K562 (cell line): ENCODE data around the gene ZFP36. TPM values are rescaled to one million over a fixed set of nuclear protein-coding genes. Genes with fewer than 3 reads are reported as not detected.
A peak's percentile ranks its signal among the peaks of the same experiment; 100 is the strongest.

ENCODE experiments used
- BHLHE40 ChIP-seq: IDR thresholded peaks from 2 replicates; pipeline ENCODE4 v1.6.1; 2011; ENCODE audit warnings: low read length, improper control_type of control experiment
- GABPA ChIP-seq: fragments of 200-800 bp; sonication (Bioruptor generic); conservative IDR thresholded peaks from 2 replicates; pipeline ENCODE4 v1.6.1; 2016; ENCODE audit warnings: low read depth, missing genetic modification characterization, missing compliant biosample characterization
- HDAC3 ChIP-seq: fragments of 450-650 bp; IDR thresholded peaks from 2 replicates; pipeline ENCODE4 v1.6.1; 2018; ENCODE audit warnings: borderline replicate concordance, mild to moderate bottlenecking, moderate library complexity; ENCODE audit not compliant: partially characterized antibody
- HMG20B ChIP-seq: fragments of 250-450 bp; sonication (Bioruptor Pico); IDR thresholded peaks from 2 replicates; pipeline ENCODE4 v1.5.0; 2021; ENCODE audit warnings: mild to moderate bottlenecking
- KLF6 ChIP-seq: fragments of 250-450 bp; sonication (Bioruptor Pico); IDR thresholded peaks from 2 replicates; pipeline ENCODE4 v1.4.0; 2020; ENCODE audit warnings: mild to moderate bottlenecking, moderate library complexity, borderline replicate concordance
- NCOR1 ChIP-seq: fragments of 450-650 bp; IDR thresholded peaks from 2 replicates; pipeline ENCODE4 v1.6.1; 2016; ENCODE audit warnings: mild to moderate bottlenecking, moderate library complexity
- NFIC ChIP-seq: fragments of 450-650 bp; IDR thresholded peaks from 2 replicates; pipeline ENCODE4 v1.6.1; 2017; ENCODE audit warnings: mild to moderate bottlenecking, inconsistent platforms
- NR2F6 ChIP-seq: fragments of 450-650 bp; formaldehyde crosslinking; IDR thresholded peaks from 2 replicates; pipeline ENCODE4 v1.4.0; 2020; ENCODE audit warnings: mild to moderate bottlenecking
- SMARCB1 ChIP-seq: IDR thresholded peaks from 2 replicates; pipeline ENCODE4 v1.6.1; 2011; ENCODE audit warnings: improper control_type of control experiment, low read depth; ENCODE audit not compliant: insufficient read length
- SRSF3 ChIP-seq: fragments of 200-400 bp; formaldehyde crosslinking; IDR thresholded peaks from 2 replicates; pipeline ENCODE4 v1.6.1; 2016; ENCODE audit warnings: mild to moderate bottlenecking, low read length, moderate library complexity; ENCODE audit not compliant: insufficient read depth
- TCFL5 ChIP-seq: fragments of 250-450 bp; sonication (Bioruptor Pico); conservative IDR thresholded peaks from 2 replicates; pipeline ENCODE4 v1.6.1; 2021; ENCODE audit warnings: mild to moderate bottlenecking, moderate library complexity, matching md5 sums
- TRIM28 ChIP-seq: fragments of 450-650 bp; IDR thresholded peaks from 2 replicates; pipeline ENCODE4 v1.6.1; 2017
- ZFP36 ChIP-seq: fragments of 150-350 bp; IDR thresholded peaks from 2 replicates; pipeline ENCODE4 v1.6.1; 2018; ENCODE audit warnings: low read length, low read depth; ENCODE audit not compliant: partially characterized antibody
- polyA plus RNA-seq, 8 experiments: library from polyadenylated mRNA; depleted of rRNA in 4 of 8; stranded (reverse) in 5 of 8; unstranded in 3 of 8; fragments of >200 nt; fragmentation: Nextera tagmentation in 2 of 8; fragmentation: Illumina TruSeq in 1 of 8; extraction: Ambion mirVana in 2 of 8; extraction: Trizol in 1 of 8; gene quantifications; 2 replicates each; pipeline versions ENCODE4 v1.2.1 to v1.2.3, GENCODE V29; 2011 to 2014; ENCODE audit warnings: inconsistent platforms in 1 of 8, missing spikeins in 1 of 8
- total RNA-seq, 7 experiments: library from RNA; depleted of rRNA in 6 of 7; stranded (reverse); fragments of >200 nt in 6 of 7; fragmentation: Illumina TruSeq in 2 of 7; extraction: Trizol in 2 of 7; gene quantifications; 2 replicates each; pipeline versions ENCODE4 v1.2.1 to v1.2.3, GENCODE V29; 2011 to 2021; ENCODE audit warnings: low replicate concordance in 1 of 7
- TF ChIP-seq, protein P1 (sequence below): sonication (generic); formaldehyde crosslinking; IDR thresholded peaks from 2 replicates; pipeline ENCODE4 v1.8.1; 2023; ENCODE audit warnings: mild to moderate bottlenecking, missing genetic modification reagents
- TF ChIP-seq, protein P2 (sequence below): fragments of 450-650 bp; IDR thresholded peaks from 2 replicates; pipeline ENCODE4 v1.6.1; 2016; ENCODE audit warnings: borderline replicate concordance
- TF ChIP-seq, protein P3 (sequence below), 3 experiments: fragments of 200-800 bp in 1 of 3; sonication (Bioruptor generic) in 1 of 3; sonication (generic) in 1 of 3; formaldehyde crosslinking in 1 of 3; IDR thresholded peaks; 2 replicates each; pipeline versions ENCODE4 v1.6.1 to v1.8.0; 2016 to 2022; ENCODE audit warnings: mild to moderate bottlenecking in 2 of 3, missing compliant biosample characterization in 2 of 3, missing genetic modification characterization in 2 of 3, missing genetic modification reagents in 1 of 3
- TF ChIP-seq, protein P4 (sequence below): fragments of 250-450 bp; sonication (Bioruptor Pico); IDR thresholded peaks from 2 replicates; pipeline ENCODE4 v1.5.1; 2021; ENCODE audit warnings: mild to moderate bottlenecking
- TF ChIP-seq, protein P5 (sequence below): conservative IDR thresholded peaks from 2 replicates; pipeline ENCODE4 v1.6.1; 2011; ENCODE audit warnings: low read depth, mild to moderate bottlenecking, low read length; ENCODE audit not compliant: control insufficient read depth

Gene ZFP36
- total and polyA plus RNA-seq, 9 of the 15 experiments (the other 6 are each of a cell fraction or from before 2014, with no cell fraction given) = 1.0 to 20.1 (median 3.5) TPM

DNA sequence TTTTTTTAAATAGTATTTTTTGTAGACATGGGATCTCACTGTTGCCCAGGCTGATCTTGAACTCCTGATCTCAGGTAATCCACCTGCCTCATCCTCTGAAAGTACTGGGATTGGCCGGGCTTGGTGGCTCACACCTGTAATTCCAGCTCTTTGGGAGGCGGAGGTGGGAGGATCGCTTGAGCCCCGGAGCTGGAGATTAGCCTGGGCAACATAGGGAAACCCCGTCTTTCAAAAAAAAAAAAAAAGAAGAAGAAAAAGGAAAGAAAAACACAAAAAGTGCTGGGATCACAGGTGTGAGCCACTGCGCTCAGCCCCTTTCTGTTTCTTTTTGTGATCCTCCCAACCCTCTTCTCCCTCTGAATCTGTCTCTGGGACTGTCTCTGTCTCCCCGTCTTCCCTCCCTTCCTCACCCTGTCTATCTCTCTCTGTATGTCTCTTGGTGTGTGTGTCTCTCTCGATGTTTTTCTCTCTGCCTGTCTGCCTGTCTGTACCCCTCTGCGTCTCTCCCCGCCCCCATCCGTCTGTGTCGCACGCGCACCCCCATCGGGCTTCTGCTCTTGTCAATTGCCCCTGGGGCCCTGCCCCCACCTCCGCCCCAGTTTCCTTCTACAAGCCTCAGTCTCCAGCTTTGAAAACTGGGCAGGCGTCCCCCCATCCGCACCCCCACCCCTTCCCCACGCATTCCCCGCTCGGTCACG is 540 bp upstream of the ZFP36 start (continued):
- TF ChIP-seq, protein P1, sequence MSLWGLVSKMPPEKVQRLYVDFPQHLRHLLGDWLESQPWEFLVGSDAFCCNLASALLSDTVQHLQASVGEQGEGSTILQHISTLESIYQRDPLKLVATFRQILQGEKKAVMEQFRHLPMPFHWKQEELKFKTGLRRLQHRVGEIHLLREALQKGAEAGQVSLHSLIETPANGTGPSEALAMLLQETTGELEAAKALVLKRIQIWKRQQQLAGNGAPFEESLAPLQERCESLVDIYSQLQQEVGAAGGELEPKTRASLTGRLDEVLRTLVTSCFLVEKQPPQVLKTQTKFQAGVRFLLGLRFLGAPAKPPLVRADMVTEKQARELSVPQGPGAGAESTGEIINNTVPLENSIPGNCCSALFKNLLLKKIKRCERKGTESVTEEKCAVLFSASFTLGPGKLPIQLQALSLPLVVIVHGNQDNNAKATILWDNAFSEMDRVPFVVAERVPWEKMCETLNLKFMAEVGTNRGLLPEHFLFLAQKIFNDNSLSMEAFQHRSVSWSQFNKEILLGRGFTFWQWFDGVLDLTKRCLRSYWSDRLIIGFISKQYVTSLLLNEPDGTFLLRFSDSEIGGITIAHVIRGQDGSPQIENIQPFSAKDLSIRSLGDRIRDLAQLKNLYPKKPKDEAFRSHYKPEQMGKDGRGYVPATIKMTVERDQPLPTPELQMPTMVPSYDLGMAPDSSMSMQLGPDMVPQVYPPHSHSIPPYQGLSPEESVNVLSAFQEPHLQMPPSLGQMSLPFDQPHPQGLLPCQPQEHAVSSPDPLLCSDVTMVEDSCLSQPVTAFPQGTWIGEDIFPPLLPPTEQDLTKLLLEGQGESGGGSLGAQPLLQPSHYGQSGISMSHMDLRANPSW (CRISPR knock-in tag) = no peak
- TF ChIP-seq GABPA (tag) (no peak), NFIC (0 out of 2 replicates have a peak, but pooled peaks have one; percentile 3), SMARCB1 (no peak), ZFP36 (no peak), TRIM28 (0 out of 2 replicates have a peak, but pooled peaks have one; percentile 27), KLF6 (no peak), TCFL5 (no peak), HDAC3 (no peak), BHLHE40 (peak; percentile 15; the same call in 1 of the 2 replicates), NR2F6 (no peak), NCOR1 (peak; percentile 47), SRSF3 (no peak), HMG20B (CRISPR knock-in tag) (no peak)
- TF ChIP-seq, protein P2, sequence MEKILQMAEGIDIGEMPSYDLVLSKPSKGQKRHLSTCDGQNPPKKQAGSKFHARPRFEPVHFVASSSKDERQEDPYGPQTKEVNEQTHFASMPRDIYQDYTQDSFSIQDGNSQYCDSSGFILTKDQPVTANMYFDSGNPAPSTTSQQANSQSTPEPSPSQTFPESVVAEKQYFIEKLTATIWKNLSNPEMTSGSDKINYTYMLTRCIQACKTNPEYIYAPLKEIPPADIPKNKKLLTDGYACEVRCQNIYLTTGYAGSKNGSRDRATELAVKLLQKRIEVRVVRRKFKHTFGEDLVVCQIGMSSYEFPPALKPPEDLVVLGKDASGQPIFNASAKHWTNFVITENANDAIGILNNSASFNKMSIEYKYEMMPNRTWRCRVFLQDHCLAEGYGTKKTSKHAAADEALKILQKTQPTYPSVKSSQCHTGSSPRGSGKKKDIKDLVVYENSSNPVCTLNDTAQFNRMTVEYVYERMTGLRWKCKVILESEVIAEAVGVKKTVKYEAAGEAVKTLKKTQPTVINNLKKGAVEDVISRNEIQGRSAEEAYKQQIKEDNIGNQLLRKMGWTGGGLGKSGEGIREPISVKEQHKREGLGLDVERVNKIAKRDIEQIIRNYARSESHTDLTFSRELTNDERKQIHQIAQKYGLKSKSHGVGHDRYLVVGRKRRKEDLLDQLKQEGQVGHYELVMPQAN = peak; percentile 61
- TF ChIP-seq, protein P3, sequence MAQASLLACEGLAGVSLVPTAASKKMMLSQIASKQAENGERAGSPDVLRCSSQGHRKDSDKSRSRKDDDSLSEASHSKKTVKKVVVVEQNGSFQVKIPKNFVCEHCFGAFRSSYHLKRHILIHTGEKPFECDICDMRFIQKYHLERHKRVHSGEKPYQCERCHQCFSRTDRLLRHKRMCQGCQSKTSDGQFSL (CRISPR knock-in tag; IDR thresholded peaks at IDR 0.05) = no peak
- TF ChIP-seq, protein P3 (tag; IDR thresholded peaks at IDR 0.05) = peak in 1 of 2 experiments; percentile 44; a peak in 1 of 4 replicates
- TF ChIP-seq, protein P4, sequence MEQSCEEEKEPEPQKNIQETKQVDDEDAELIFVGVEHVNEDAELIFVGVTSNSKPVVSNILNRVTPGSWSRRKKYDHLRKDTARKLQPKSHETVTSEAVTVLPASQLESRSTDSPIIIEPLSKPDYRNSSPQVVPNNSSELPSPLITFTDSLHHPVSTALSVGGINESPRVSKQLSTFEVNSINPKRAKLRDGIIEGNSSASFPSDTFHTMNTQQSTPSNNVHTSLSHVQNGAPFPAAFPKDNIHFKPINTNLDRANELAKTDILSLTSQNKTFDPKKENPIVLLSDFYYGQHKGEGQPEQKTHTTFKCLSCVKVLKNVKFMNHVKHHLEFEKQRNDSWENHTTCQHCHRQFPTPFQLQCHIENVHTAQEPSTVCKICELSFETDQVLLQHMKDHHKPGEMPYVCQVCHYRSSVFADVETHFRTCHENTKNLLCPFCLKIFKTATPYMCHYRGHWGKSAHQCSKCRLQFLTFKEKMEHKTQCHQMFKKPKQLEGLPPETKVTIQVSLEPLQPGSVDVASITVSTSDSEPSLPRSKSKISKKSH = no peak
- TF ChIP-seq, protein P5, sequence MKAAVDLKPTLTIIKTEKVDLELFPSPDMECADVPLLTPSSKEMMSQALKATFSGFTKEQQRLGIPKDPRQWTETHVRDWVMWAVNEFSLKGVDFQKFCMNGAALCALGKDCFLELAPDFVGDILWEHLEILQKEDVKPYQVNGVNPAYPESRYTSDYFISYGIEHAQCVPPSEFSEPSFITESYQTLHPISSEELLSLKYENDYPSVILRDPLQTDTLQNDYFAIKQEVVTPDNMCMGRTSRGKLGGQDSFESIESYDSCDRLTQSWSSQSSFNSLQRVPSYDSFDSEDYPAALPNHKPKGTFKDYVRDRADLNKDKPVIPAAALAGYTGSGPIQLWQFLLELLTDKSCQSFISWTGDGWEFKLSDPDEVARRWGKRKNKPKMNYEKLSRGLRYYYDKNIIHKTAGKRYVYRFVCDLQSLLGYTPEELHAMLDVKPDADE = no peak
